ENCODE data around the gene PYGO2.

Gene PYGO2

DNA sequence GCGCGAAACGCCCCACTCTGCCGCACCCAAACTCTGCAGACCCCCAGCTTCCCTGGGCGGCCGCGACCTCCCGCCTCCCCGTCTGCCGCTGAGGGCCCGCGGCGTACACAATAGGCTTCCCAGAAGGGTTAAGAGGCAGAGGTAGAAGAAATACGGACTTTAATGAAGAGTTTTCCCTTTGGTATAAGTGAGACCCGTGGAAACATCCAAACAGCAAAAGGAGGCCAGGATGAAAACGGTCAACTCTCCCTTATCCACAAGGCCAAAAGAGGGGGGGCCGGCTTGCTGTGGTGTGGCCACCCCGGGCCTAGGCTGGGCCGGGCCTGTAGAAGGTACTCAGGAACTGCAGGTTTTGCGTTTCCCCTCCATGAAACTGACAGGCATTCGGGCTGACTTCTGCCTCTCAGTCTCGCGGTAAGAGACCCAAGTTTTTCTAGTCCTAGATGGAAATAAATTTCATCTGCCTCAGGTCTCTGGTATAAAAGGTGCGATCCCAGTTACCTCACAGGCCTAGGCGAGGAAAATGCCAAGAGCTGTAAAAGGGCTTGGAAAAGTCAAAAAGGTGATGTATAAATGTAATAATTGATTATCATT, 671 bp upstream of the PYGO2 start:
- no peak for DNase-seq (ENCODE audit: low spot score)

DNA sequence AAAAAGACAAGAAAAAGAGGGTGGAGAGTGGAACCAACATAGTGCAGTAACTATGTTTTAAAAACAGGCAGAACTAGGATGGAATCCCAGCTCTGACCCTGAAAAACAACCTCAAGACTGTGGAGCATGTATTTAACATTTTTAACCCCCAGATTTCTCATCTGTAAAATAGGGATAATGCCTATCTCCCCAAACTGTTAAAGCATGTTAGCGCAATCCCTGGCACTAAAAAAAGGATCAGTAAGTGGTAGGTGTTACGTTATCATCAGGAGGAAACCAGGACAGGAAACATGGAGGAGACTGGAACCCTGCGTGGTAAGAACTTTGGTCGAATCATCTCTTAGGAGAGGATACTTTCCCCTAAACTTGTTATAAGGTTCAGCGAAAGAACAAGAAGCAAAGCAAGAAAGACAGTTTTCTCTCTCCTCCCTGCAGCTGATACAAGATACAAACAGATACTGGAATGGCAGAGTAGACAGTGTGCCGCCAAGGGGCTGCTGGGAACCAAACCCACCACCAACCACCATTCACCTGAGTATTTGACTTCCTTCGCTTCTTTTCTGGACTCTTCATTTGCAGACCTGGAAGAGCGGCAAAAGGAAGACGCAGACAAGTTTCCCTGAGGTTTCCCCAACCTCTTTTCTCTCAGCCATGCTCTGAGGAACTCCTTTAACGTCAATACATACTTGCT, 991 bp downstream of the PYGO2 start:
- no peak for DNase-seq (ENCODE audit: low spot score)

DNA sequence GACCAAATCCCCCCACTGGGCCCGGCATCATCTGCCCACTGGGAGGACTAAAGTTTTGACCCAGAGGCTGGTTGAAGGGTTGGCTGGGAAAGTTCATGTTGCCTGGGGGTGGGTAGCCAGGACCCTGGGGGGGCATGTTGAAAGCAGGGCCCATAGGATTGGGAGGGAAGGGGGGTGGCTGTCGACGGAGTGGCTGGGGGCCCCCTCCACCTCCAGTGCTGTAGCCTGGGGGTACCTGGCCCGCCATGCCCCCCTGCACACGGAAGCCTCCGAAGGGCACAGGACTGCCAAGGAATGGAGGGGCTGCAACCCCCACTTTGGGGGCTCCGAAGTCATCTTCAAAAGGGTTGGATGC, 2.2 kb downstream of the PYGO2 start:
- DNase-seq (ENCODE audit: low spot score): no peak

DNA sequence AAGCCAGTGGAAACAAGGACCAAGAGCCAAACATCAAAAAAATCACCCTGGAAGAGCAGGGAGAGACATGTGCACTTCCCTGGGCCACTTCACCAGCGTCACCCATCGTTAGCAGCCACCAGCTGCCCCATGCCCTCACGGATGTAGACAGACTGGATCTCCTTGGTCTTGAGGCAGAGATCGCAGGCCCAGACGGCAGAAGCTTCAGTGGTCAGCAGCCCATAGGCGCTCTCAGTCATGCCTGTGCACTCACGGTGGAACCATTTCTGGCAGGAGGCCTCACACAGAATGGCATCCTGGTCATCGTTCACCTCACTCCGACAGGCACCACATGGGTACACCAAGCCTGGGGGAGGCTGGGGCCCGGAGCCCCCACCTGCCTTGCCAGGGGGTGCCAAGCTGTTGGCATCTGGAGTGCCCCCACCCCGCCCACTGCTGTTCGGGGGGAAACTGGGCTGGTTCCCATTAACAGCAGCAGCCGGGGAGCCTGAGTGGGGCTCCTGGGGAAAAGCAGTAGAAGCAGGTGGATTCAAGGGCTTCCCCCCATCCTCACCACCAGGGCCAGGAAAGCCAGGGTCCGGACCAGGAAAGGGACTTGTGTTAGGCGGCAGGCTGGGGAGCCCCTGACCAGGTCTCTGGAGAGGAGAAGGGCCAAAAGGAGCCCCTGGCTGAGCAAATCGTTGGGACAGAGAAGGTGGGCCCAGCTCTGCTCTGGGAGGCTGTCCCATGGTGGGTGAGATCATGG, 2.7 kb downstream of the PYGO2 start:
- DNase-seq (ENCODE audit: low spot score): no peak

DNA sequence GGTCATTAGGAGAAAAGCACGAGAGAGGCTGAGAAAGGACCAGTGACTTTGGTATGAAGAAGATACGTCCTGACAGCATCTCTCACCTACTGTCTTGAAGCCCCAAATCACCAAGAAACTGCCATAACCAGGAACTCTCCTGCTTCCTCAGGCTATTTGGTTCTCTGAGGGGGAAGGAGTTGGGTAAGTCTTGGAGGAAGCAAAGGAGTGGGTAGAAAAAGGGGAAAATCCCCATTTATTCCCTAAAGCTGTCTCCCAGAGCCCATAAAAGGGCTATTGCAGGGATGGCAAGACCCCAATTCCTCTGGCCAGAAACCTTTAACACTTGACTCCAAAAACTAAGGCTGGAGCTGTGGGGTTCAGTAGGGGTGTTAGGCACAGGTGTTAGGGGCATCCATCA, 3.5 kb downstream of the PYGO2 start:
- DNase-seq (ENCODE audit: low spot score): no peak

DNA sequence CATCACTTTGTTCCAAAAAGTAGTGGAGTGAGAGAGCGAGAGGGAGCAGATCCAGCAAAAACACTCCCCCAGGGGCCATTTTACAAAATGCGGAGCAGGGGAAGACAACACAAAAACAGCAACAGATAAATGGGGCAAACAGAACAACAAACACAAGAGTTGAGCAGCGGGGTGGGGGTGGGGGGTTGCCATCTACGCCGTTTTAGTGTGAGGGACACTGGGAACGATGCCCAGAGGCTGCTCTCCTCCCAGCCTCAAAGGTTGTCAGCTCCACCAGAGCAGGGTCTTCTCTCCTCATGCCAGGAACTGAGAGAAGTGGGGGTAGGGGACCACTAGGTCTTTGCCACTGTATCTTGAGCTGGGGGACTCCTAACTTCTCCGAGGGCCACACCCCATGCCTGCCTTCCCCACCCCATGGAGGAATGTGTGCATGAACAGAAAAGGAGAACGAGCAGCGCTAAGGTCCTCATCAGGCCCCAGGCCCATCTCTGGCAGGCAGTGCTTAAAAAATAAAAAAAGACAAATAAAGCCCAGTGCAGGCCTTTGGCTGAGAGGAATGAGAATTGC, 4.4 kb downstream of the PYGO2 start:
- no peak for DNase-seq (ENCODE audit: low spot score)

DNA sequence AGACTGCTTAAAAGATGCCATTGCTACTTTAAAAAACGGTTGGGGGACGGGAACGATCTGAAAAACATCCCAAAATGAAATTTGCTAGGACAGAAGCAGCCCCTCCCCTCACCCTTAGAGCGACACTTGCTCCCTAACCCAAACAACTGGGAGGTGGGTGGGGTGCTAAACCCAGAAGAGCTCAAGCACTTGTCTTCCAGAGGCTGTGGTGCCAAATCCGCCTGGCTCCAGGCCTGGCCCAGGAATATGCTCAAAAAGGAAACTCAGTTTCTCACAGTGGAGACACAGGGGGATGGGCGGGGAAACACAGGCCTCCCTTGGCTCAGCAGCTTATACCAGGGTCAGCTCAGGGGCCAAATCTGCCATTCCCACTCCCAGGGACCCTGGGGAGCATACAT, 5.0 kb downstream of the PYGO2 start:
- DNase-seq (ENCODE audit: low spot score): no peak

DNA sequence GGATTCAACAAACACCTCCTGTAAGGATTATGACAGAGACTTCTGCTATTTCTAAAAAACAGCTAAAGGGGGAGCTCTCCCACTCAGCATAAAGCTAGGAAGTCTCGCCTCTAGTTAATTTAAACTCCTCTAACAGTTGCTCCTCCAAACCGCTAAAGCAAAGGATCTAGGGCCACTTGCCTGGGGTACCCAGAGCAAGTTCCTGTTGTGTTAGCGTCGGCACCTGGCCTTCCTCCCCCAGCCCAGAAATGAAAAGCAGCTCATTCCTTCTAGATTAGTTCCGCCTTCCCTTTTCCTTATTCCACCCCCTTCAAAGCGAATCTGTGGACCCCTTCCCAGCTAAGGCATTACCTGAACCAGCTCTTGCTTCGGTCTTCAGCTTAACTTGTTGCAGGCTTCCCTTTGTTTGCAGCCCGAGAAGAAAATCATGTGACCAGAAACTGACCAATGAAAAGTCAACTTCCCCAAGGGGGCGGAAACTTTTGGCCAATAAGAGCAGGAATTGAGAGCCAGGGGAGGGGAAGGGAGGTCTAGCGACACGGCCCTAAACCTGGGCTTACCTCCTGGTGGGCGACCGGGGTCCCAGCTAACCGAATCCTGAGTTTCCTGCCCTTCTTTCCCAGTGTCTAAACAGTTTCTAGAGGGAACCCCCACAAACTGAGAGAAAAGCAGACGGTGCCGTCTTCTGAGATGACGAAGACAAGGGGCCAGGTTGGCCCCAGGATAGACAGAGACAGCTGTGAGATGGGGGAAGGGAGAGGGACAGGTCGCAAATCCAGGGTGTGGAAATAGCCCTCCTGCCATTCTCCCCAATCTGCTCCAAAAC, 5.7 kb downstream of the PYGO2 start, which contains the start of gene PBXIP1:
TSS of gene PBXIP1 (minus strand) at position 382 of the 826 bp plus-strand sequence. CDS start 2,378 bp downstream, outside the sequence.
- peak; percentile 97 for DNase-seq (ENCODE audit: low spot score)

DNA sequence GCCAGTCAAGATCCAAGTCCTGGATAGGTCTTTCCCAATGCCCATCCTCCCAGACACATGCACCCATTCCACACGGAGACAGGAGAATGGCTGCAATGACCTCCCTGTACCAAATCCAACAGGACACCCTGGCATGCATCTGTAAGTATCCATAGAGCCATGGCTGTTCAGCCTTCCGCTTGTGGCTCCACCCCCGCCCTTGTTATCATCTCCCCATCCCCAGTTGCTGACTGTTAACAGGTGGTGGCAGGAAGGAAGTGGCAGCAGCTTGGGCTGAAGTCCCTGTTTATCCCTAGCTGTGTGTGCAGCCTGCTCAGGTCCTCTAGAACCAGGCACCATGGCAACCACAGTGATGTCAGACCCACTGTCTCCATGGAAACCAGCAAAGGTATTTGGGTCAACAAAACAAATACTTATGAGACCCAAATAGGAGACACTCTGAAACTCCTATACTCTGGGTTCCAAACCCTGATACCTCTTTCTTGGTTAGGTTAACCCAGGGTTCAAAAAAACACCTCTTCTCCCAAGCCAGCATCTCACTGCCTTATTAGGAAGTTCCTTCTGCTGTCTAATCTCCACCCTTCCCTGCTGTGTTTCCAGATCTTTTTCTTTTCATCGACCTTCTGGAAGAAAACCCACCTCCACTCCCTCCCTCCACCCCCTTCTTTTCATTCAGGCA, 6.4 kb downstream of the PYGO2 start:
- peak; percentile 99 for DNase-seq (ENCODE audit: low spot score)

DNA sequence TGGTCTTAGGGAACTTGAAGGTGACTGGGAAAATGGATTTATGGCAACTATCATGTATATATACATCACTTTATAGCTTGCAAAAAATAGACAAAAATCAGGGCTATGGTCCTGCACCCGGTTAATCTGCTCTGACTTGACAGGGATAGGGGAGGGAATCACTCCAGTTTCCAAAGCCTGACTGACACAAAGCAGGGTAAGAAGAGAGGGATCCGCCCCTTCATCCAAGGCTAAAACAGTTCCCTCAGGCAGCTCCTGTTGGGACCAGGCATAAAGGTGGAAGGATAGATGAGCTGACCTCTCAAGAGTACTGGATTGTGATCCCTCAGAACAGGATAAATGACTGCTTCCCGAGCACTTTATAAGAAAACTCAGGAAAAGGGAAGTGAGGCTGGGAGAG, 7.0 kb downstream of the PYGO2 start:
- DNase-seq (ENCODE audit: low spot score): no peak

DNA sequence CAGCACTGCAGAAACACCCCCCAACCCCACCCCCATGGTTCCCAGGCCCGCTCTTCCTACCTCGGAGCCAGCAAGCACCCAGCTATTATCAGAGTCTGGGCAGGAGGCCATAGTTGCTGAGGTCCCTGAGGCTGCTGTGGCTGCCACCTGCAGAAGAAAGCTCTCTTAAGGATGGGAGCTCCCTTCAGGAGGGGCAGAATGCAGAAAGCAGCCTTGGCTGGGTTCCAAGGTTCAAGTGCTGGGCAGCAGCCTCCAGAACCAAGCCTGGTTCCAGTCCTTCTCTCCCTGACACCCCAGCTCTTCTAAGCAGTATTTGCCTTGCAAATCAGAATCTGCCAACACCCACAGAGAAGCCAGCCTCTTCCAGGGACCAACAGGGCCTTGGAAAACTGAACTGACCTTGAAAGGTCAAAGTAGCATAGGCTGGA, 8.0 kb downstream of the PYGO2 start:
- no peak for DNase-seq (ENCODE audit: low spot score)

DNA sequence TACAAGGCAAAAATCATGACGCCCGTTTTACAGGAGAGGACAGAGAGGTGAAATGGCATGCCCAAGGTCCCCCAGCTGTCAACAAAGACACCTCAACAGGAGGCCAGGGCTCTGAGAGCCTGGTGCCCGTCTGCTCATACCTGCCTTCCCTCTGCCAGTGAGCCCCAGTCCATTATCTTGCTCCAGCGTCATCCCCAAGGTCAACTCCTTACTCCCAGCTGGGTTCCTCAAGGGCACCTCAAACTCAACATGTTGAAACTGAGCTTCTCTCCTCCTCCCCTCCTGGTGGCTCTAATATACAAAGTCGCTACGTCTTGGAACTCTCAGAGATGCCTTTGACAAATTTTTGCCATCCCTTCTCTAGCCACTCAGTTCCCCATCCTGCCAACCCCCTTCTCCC, 8.9 kb downstream of the PYGO2 start:
- DNase-seq (ENCODE audit: low spot score): no peak

DNA sequence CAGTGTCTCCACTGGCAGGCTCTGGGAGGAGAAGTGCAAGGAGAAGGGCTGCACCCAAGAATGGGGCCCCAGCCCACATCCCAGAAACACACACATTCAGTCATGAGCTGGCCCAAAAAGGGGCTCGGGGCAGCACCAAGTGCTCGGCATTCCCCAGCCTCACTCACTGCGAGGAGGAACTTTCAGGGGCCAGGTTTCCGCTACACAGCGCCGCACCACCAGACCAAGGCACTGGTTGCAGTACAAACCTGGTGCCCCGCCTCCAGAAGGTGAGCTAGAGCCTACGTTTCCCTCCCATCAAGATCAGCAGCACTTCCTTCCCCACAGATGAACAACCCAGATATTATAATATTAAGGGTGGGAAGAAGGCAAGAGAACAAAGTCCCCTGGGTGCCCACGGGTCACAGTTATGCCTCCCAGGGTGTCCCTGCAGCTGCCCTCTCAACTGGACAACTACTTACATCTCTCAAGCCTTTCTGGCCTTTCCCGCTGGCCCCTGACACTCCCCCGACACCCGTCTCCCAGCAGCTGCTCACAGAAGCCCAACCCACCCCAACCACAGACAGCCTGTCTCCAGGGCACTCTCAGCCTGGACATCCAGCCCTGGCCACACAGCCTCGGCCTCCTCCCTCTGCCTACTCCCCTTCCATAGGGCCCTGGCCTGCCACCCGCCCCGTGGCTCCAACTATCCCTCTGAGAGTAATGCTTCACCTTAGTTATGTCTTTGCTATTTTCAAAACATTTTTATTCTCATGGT, 9.5 kb downstream of the PYGO2 start:
- DNase-seq (ENCODE audit: low spot score): peak; percentile 67

DNA sequence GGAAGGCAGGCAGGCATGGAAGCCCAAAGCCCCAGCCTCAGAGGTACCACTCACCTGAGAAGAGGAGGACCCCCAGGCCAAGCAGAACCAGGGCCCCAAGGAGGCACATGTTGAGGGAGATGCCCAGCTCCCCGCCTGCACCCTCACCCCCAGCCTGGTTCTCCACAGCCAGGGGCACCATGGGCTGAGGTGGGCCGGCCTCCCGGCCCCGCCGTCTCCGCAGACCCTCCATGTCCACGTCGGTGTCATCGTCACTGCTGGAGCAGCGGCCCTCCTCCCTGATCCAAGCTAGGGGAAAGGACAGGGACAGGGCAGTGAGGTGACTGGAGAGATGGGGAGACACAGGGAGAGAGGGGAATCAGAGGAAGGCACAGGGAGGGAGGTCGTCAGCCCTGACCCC, 13.5 kb downstream of the PYGO2 start:
- DNase-seq (ENCODE audit: low spot score): no peak

DNA sequence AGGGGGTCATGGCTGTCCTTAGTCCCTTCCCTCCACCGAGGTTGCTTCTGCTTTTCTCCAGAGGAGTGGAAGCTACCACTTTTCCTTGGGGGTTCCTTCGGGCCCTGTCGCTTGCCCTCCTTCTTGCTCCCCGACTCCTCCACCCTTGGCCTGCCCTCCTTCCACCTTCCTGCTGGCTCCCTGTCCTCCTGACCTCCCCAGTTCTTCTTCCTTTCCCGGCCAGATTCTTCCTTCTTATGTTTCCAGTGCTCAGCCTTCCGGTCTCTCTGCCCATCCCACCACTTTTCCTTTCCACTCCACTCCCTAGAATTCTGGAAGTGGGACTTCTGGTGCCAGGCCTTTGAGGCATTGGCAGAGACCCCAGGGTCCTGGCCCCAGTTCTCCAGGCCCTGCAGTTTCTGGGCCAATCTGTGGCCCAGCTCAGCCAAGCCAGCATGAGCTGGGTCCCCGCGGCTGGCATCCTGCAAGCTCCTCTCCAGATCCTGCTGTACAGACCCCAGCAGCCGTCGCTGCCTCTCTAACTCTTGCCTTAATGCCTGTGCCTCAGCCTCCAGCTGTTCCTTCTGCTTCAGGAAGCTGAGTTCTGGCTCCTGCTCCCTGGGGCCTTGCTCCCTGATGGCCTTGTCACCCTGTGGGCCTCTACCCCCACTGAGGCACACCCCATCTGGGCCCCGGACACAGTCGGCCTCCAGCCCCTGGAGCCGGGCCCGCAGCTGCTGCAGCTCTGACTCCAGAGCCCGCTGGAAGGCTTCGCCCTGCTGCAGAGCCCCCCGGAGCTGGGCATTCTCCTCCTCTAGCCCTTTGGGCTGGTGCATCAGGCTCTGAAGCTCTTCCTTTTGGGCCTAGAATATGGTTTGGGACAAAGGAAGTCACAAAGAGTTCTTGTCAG, 15.4 kb downstream of the PYGO2 start:
- DNase-seq (ENCODE audit: low spot score): no peak

DNA sequence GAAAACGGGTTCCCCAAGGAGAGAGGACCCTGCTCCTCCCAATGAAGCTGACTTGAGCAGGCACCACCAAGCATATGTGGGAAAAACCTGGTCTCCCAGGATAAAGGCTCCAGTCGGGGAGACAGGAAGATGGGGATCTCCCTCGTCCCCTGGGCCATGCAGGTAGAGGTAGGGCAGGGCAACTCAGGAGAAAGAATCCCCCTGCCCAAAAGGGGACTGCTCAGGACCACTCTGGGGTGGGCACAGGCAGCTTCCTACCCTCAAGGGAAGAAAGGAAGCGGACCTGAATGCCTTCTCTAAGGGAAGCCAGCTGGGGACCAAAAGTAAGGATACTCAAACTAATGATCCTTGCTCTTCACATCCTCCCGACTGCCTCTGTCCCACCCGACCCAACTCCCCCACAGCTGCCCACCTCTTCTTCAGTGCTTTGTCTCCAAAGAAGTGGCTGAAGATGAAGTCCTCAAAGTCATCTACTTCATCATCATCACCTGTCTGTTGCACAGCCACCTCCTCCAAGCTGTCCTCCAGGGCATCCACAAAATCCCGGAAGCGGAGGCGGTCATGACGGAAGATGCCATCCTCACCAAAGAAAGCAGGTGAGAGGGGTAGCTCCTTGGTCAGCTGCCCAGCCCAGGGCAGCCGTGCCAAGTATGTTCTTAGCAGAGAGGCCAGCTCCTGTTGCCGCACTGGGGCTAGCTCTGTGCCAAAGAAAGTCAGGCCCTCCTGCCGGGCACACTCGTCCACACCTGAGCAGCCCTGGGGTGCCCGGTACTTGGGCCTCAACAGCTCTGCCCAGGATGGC, 16.2 kb downstream of the PYGO2 start:
- DNase-seq (ENCODE audit: low spot score): no peak

DNA sequence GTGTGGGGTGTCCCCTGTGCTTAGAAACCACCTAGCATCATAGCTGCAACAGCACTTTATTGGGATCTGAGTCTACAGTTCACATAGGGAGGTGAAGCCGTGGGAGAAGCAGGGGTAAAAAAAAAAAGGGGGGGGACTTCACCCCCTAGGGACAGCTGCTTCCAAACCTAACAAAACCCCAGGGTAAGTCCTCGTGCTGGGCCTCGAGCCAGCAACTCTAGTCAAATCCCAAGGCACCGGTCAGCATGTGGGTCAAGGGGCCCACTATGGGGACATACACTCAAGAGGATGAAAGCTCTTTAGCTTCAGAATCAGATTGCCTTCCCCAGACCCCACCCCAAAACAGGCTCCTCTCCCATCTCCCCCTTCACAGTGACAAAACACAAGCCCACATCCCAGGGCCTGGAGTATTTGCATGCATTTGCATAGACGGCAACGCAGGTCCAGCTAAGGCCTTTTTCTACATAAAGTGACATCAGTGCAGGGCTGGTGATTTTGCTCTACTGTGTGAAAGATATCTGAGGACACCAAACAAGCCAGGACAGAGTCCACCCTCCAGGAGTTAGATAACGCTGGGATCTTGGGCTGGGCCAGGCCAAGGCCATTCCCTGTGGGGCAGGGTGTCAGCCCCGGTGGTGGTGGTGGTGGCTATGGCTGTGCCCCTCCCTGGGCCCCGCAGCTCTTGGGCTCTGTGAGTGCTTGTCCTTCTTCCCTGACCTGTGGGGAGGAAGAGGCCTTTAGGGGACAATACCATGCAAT, 17.0 kb downstream of the PYGO2 start:
- no peak for DNase-seq (ENCODE audit: low spot score)

Data from CD4-positive, alpha-beta T cell treated with Interleukin-2 at 100 ng/mL for 4 hours (primary cell).